Heart right ventricle (tissue), 16 donors: ENCODE results near the gene TMEM132D. TPM values are rescaled to one million over a fixed set of nuclear protein-coding genes. Genes with fewer than 3 reads are reported as not detected.

Source experiments
- ATAC-seq, 8 donors: fragments of 200-7000 bp; cut with Tn5 transposase; one replicate each; pipeline ENCODE4 v1.9.1; 2020; ENCODE audit warnings: mild to moderate bottlenecking in 8 of 8, moderate library complexity in 8 of 8, moderate number of reproducible peaks in 1 of 8
- DNase-seq, 2 donors: peaks; one replicate each; pipeline ENCODE4 v3.0.0-alpha.2; 2020
- H3K27ac ChIP-seq, 10 donors: fragments of 200-600 bp; sonication (generic) in 2 of 10; one replicate each; pipeline versions ENCODE4 v1.5.0 to v1.8.0; 2020 to 2022; ENCODE audit warnings: mild to moderate bottlenecking in 3 of 10
- H3K27me3 ChIP-seq, 7 donors: fragments of 200-600 bp; one replicate each; pipeline ENCODE4 v1.8.0; 2021 to 2022; ENCODE audit warnings: mild to moderate bottlenecking in 2 of 7
- H3K36me3 ChIP-seq, 9 donors: fragments of 200-600 bp; sonication (generic) in 1 of 9; one replicate each; pipeline versions ENCODE4 v1.5.0 to v1.8.0; 2020 to 2022; ENCODE audit warnings: mild to moderate bottlenecking in 2 of 9
- H3K4me1 ChIP-seq, 9 donors: fragments of 200-600 bp; sonication (generic) in 1 of 9; one replicate each; pipeline versions ENCODE4 v1.5.0 to v1.8.0; 2020 to 2022; ENCODE audit warnings: mild to moderate bottlenecking in 4 of 9
- H3K4me3 ChIP-seq, 10 donors: fragments of 200-600 bp; sonication (generic) in 2 of 10; one replicate each; pipeline versions ENCODE4 v1.5.0 to v1.8.0; 2020 to 2022; ENCODE audit warnings: mild to moderate bottlenecking in 7 of 10, moderate library complexity in 2 of 10
- H3K9me3 ChIP-seq, 11 donors: fragments of 200-600 bp in 10 of 11; sonication (generic) in 2 of 11; one replicate each; pipeline versions ENCODE4 v1.5.0 to v1.8.0; 2013 to 2022; ENCODE audit warnings: mild to moderate bottlenecking in 2 of 11, control low read depth in 1 of 11, moderate library complexity in 1 of 11
- WGBS, 2 donors: extraction: QIAGEN DNeasy Blood & Tissue Kit; methylation state at CpG; one replicate each; pipeline ENCODE4 v1.1.7; 2013; ENCODE audit warnings: inconsistent platforms in 1 of 2; 5-methylcytosine and 5-hydroxymethylcytosine counted together
- intact Hi-C, 10 donors: fragments of 100-400 bp; cut with DNase I; formaldehyde crosslinking; loops; one replicate each; pipeline versions ENCODE4 v1.11.1 to v1.14.2; 2022
- polyA plus RNA-seq, 2 donors: library from polyadenylated mRNA; stranded (reverse); fragments of 200-250 nt; gene quantifications; one replicate each; pipeline ENCODE4 v1.2.3, GENCODE V29; 2013
- total RNA-seq, 10 donors: library from RNA; stranded (reverse); fragmentation: NEBNext Ultra II Directional in 3 of 10; extraction: Animal tissue kit (Norgen Biotek cat#: 25700) in 3 of 10; gene quantifications; one replicate each; pipeline versions ENCODE4 v1.2.1 to v1.2.4, GENCODE V29; 2021 to 2023
- TF ChIP-seq, protein P1 (sequence below), 9 donors: fragments of 200-600 bp; sonication (generic) in 2 of 9; IDR thresholded peaks; one replicate each; pipeline versions ENCODE4 v1.5.0 to v1.8.0; 2021 to 2022; ENCODE audit warnings: antibody characterized with exemption in 9 of 9, mild to moderate bottlenecking in 5 of 9, moderate library complexity in 1 of 9
- donor health status: Arrhythmogenic right ventricular cardiomyopathy.
- donor health status: ischemic (EF 13 %, LVEDD 7.1; RV severe dilation, severe dysfunction).
- donor health status: healthy with polysubstance abuse.
- donor health status: DM: no; HTN: yes; CAD: no.
- donor health status: DM: no; HTN: no; CAD: no.
- donor health status: ischemic (EF 25% LVEDD 6.9; RV normal size, moderate dysfunction).
- donor health status: ischemic (EF 25% LVEDD 5.7; RV mildly dilated, moderate dysfunction).
- donor health status: healthy.
- donor health status: DM: yes; HTN: yes; CAD: no.
- donor health status: Ischemic cardiomyopathy.
- donor health status: ischemic (EF 35%, LVEDD 5.7; RV mildly dilated, moderate dysfunction).
- donor health status: nonischemic (EF 11% LVEDD 7.7; RV severe dilation, severe dysfunction).
- donor health status: DM: yes; HTN: yes; CAD: no.
- donor health status: PGD.
- donor health status: ischemic (EF 29% LVEDD 5.4; RV normal size, mild dysfunction).
- donor health status: nonischemic (EF 23%, LVEDD 6.1; RV moderate dilation, normal function).

Gene TMEM132D
- total and polyA plus RNA-seq, 12 donors = not detected

DNA sequence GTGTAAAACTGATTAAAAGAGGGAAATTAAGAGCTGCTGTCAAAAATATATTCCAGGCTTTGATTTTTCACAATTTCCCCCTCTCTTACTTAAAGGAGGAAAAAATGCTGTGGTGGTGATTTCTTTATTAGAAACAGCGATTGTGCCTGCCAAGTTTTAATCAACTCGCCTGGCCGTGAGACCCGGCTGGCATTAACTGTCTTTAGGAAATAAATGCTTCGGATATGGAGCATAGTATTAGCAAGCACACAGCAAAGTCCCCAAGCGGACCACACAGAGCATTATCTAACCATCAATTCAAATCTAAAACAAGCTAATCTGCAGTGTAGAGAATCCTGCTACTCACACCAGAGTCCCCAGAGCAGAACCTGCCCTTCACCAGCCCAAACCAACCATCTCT lies 457.1 kb downstream of the TMEM132D start:
- TF ChIP-seq, protein P1, sequence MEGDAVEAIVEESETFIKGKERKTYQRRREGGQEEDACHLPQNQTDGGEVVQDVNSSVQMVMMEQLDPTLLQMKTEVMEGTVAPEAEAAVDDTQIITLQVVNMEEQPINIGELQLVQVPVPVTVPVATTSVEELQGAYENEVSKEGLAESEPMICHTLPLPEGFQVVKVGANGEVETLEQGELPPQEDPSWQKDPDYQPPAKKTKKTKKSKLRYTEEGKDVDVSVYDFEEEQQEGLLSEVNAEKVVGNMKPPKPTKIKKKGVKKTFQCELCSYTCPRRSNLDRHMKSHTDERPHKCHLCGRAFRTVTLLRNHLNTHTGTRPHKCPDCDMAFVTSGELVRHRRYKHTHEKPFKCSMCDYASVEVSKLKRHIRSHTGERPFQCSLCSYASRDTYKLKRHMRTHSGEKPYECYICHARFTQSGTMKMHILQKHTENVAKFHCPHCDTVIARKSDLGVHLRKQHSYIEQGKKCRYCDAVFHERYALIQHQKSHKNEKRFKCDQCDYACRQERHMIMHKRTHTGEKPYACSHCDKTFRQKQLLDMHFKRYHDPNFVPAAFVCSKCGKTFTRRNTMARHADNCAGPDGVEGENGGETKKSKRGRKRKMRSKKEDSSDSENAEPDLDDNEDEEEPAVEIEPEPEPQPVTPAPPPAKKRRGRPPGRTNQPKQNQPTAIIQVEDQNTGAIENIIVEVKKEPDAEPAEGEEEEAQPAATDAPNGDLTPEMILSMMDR (IDR thresholded peaks at IDR 0.05) = no peak
- Histone ChIP-seq H3K36me3 (no peaks in the 10 kb centered on the region), H3K9me3 (no peaks in the 10 kb centered on the region), H3K4me3 (no peak overlapping the region), H3K27ac (no peak overlapping the region), H3K4me1 (no peaks in the 10 kb centered on the region), H3K27me3 (no peaks in the 10 kb centered on the region)
- intact Hi-C loops = no loop called here
- 78 to 84% methylated on average over 6 of the region's 6 CpGs for WGBS, 2 donors
- ATAC-seq (no peak), DNase-seq (no peak)

DNA sequence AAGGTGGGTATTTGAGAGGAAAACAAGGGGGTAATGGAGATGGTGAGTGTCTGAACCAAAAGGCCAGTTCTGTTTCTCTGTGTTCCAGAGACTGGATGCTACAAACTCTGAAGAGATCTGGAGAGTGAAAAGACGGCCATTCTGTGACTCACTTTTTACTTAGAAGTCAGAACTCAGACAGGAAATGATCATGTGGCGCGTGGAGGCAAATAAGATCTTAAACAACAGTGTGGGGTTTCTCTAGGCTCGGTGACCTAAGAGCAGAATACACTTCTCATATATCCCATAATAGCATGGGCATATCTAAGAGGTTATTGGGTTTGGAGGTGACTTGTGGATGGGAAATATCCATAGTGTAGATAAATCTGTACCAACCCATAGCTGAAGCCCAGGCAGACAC lies 463.5 kb downstream of the TMEM132D start:
- Histone ChIP-seq H3K27ac (no peak overlapping the region), H3K27me3 (peaks cover 0 to 6% (median 0%) of the 10 kb centered on the region in 7 donors), H3K4me1 (no peaks in the 10 kb centered on the region), H3K36me3 (no peaks in the 10 kb centered on the region), H3K4me3 (no peak overlapping the region), H3K9me3 (peaks cover 0 to 21% (median 0%) of the 10 kb centered on the region in 11 donors)
- TF ChIP-seq, protein P1 (IDR thresholded peaks at IDR 0.05) = no peak
- DNase-seq (no peak), ATAC-seq (no peak)
- 68 to 74% methylated on average over 4 of the region's 4 CpGs for WGBS, 2 donors
- intact Hi-C loops = no loop called here

DNA sequence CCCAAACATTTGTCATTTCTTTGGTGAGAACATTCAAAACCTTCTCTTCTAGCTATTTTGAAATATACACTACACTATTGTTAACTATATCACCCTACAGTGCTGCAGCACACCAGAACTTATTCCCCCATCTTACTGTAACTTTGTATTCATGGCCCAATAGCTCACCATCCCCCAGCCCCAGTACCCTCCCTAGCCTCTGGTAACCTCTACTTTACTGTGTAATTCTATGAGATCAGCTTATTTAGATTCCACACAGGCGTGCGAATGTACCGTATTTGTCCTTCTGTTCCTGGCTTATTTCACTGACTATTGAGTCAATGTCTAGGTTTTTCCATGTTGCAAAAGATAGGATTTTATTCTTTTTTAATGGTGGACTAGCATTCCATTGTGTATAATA lies 469.0 kb downstream of the TMEM132D start:
- WGBS, 2 donors = 93 to 94% methylated on average over 3 of the region's 3 CpGs
- H3K9me3 ChIP-seq = peaks cover 0 to 27% (median 0%) of the 10 kb centered on the region in 11 donors
- ATAC-seq (no peak), DNase-seq (no peak)
- H3K4me3 ChIP-seq = no peak overlapping the region
- TF ChIP-seq, protein P1 (IDR thresholded peaks at IDR 0.05) = no peak
- intact Hi-C loops = no loop called here
- no peaks in the 10 kb centered on the region for H3K4me1 ChIP-seq
- H3K27ac ChIP-seq = no peak overlapping the region
- H3K36me3 ChIP-seq = no peaks in the 10 kb centered on the region
- peaks cover 0 to 5% (median 0%) of the 10 kb centered on the region in 7 donors for H3K27me3 ChIP-seq

DNA sequence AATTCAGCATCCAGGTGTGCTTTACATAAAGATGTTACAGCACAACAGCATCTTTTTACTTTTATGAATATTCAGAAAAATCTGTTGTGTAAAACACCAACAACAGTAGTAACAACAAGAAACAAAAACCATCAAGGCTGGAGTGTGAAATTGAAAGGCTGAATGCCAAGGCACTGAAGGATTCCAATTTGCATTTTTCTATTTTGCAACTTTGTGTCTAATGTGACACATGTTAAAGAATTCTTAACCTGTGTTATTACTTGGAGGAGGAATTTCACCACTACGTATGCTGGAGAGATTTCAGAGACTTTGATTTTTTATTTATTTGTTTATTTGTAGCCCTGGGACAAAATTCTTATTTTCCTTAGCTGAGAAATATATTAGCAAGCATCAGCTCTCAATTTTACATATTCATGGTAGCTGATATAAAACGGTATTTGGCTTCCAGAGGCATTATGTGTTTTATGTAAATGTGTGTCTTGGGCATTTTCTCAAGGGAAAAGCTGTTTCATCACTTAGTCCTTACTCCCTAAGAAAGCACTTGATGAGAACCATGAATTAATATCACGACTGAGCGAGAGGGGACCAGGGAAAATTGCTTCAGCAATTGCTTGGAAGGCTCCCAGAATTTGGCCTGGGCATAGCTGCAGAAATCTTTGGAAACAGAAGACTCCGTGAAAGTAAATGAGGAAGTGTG lies 475.4 kb downstream of the TMEM132D start:
- no peak overlapping the region for H3K4me3 ChIP-seq
- 49 to 54% methylated on average over 5 of the region's 5 CpGs for WGBS, 2 donors
- peaks cover 0 to 4% (median 0%) of the 10 kb centered on the region in 7 donors for H3K27me3 ChIP-seq
- no peaks in the 10 kb centered on the region for H3K36me3 ChIP-seq
- H3K27ac ChIP-seq = no peak overlapping the region
- intact Hi-C loops = no loop called here
- ATAC-seq (no peak), DNase-seq (no peak)
- H3K9me3 ChIP-seq = peaks cover 0 to 13% (median 0%) of the 10 kb centered on the region in 11 donors
- TF ChIP-seq, protein P1 (IDR thresholded peaks at IDR 0.05) = no peak
- no peaks in the 10 kb centered on the region for H3K4me1 ChIP-seq
